ENCODE measurements around the gene CNTN1. TPM values are rescaled to one million over a fixed set of nuclear protein-coding genes. Genes with fewer than 3 reads are reported as not detected.
A peak's percentile ranks its signal among the peaks of the same experiment; 100 is the strongest.

Gene CNTN1
- total RNA-seq, 6 experiments from 2014 or later: 0.09 to 0.66 (median 0.26) TPM

GRCh38 chr12:40963751-40964150 is 271.5 kb downstream of the CNTN1 start:
- 76% methylated on average over 2 of the region's 2 CpGs for WGBS (ENCODE audit: insufficient coverage, low coverage, low lambda C conversion rate, missing lambda C conversion rate)
- Histone ChIP-seq H3K27me3 (no peaks in the 10 kb centered on the region), H3K4me3 (no peak overlapping the region), H3K9me3 (no peaks in the 10 kb centered on the region), H3K4me1 (no peaks in the 10 kb centered on the region), H3K36me3 (no peaks in the 10 kb centered on the region), H3K27ac (no peak overlapping the region)
- no peak for TF ChIP-seq POLR2A (IDR thresholded peaks at IDR 0.05)
- TF ChIP-seq, protein P1, sequence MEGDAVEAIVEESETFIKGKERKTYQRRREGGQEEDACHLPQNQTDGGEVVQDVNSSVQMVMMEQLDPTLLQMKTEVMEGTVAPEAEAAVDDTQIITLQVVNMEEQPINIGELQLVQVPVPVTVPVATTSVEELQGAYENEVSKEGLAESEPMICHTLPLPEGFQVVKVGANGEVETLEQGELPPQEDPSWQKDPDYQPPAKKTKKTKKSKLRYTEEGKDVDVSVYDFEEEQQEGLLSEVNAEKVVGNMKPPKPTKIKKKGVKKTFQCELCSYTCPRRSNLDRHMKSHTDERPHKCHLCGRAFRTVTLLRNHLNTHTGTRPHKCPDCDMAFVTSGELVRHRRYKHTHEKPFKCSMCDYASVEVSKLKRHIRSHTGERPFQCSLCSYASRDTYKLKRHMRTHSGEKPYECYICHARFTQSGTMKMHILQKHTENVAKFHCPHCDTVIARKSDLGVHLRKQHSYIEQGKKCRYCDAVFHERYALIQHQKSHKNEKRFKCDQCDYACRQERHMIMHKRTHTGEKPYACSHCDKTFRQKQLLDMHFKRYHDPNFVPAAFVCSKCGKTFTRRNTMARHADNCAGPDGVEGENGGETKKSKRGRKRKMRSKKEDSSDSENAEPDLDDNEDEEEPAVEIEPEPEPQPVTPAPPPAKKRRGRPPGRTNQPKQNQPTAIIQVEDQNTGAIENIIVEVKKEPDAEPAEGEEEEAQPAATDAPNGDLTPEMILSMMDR (IDR thresholded peaks at IDR 0.05): no peak
- intact Hi-C loops (cut with DNase I): no loop called here
- ATAC-seq (no peak), DNase-seq (no peak)

GRCh38 chr12:40969796-40970195 is 277.6 kb downstream of the CNTN1 start:
- DNase-seq (no peak), ATAC-seq (no peak)
- 59% methylated on average over 6 of the region's 6 CpGs for WGBS (ENCODE audit: insufficient coverage, low coverage, low lambda C conversion rate, missing lambda C conversion rate)
- Histone ChIP-seq H3K27ac (no peak overlapping the region), H3K36me3 (no peaks in the 10 kb centered on the region), H3K4me1 (no peaks in the 10 kb centered on the region), H3K9me3 (no peaks in the 10 kb centered on the region), H3K27me3 (no peaks in the 10 kb centered on the region), H3K4me3 (no peak overlapping the region)
- no peak for TF ChIP-seq POLR2A (IDR thresholded peaks at IDR 0.05)
- TF ChIP-seq, protein P1 (IDR thresholded peaks at IDR 0.05): no peak
- intact Hi-C loops (cut with DNase I): no loop called here

GRCh38 chr12:40970320-40970907 is 278.2 kb downstream of the CNTN1 start:
- intact Hi-C loops (cut with DNase I): no loop called here
- ATAC-seq: peak; percentile 36 to 76 (median 58)
- TF ChIP-seq POLR2A (IDR thresholded peaks at IDR 0.05): no peak
- TF ChIP-seq, protein P1 (IDR thresholded peaks at IDR 0.05): peak; percentile 18 to 49 (median 43)
- Histone ChIP-seq H3K27ac (no peak overlapping the region), H3K9me3 (no peaks in the 10 kb centered on the region), H3K4me3 (no peak overlapping the region), H3K27me3 (no peaks in the 10 kb centered on the region), H3K4me1 (no peaks in the 10 kb centered on the region), H3K36me3 (no peaks in the 10 kb centered on the region)
- WGBS (ENCODE audit: insufficient coverage, low coverage, low lambda C conversion rate, missing lambda C conversion rate): 39% methylated on average over 5 of the region's 5 CpGs
- DNase-seq: no peak

GRCh38 chr12:40971911-40972310 is 279.7 kb downstream of the CNTN1 start:
- no peaks in the 10 kb centered on the region for H3K4me1 ChIP-seq
- WGBS (ENCODE audit: insufficient coverage, low coverage, low lambda C conversion rate, missing lambda C conversion rate): 48% methylated on average over 2 of the region's 2 CpGs
- no peaks in the 10 kb centered on the region for H3K27me3 ChIP-seq
- DNase-seq: no peak
- intact Hi-C loops (cut with DNase I): no loop called here
- H3K4me3 ChIP-seq: no peak overlapping the region
- H3K27ac ChIP-seq: no peak overlapping the region
- no peaks in the 10 kb centered on the region for H3K36me3 ChIP-seq
- TF ChIP-seq, protein P1 (IDR thresholded peaks at IDR 0.05): no peak
- TF ChIP-seq POLR2A (IDR thresholded peaks at IDR 0.05): no peak
- no peaks in the 10 kb centered on the region for H3K9me3 ChIP-seq
- ATAC-seq: no peak
